CD14-positive monocyte (primary cell): ENCODE measurements around the gene ZDHHC14. TPM values are rescaled to one million over a fixed set of nuclear protein-coding genes. Genes with fewer than 3 reads are reported as not detected.
A peak's percentile ranks its signal among the peaks of the same experiment; 100 is the strongest.
"Not testable (repeated sequence)": the region's sequence is repeated elsewhere in the genome, so short reads cannot be mapped to it uniquely, and the experiment has no call there.

Source experiments
- DNase-seq, 3 donors: peaks; one replicate each; pipeline ENCODE4 v3.0.0-alpha.2; 2011 to 2022
- H2AFZ ChIP-seq: 2 replicates; pipeline ENCODE4 v1.6.0; 2012; ENCODE audit warnings: mild to moderate bottlenecking, low read depth, low read length, inconsistent platforms; ENCODE audit not compliant: insufficient read depth, poor library complexity, severe bottlenecking
- H3K27ac ChIP-seq, 2 donors: 1 replicate in 1 of 2; 2 replicates in 1 of 2; pipeline ENCODE4 v1.5.1; 2012 to 2013; ENCODE audit warnings: low read length in 2 of 2, control low read depth in 1 of 2, inconsistent platforms in 1 of 2, low read depth in 1 of 2, mild to moderate bottlenecking in 1 of 2
- H3K27me3 ChIP-seq, 2 donors: one replicate each; pipeline versions ENCODE4 v1.6.0 to v1.6.1; 2011 to 2013; ENCODE audit warnings: low read length in 2 of 2; ENCODE audit not compliant: control insufficient read depth in 2 of 2, insufficient read depth in 2 of 2
- H3K36me3 ChIP-seq, 2 donors: replicated peaks in 1 of 2; 1 replicate in 1 of 2; 2 replicates in 1 of 2; pipeline versions ENCODE4 v1.5.1 to v1.6.1; 2012 to 2013; ENCODE audit warnings: low read length in 2 of 2, control low read depth in 1 of 2, inconsistent platforms in 1 of 2, mild to moderate bottlenecking in 1 of 2; ENCODE audit not compliant: insufficient read depth in 2 of 2, control insufficient read depth in 1 of 2
- H3K4me1 ChIP-seq, 2 donors: 1 replicate in 1 of 2; 2 replicates in 1 of 2; pipeline versions ENCODE4 v1.5.1 to v1.6.1; 2012 to 2013; ENCODE audit warnings: low read length in 2 of 2, control low read depth in 1 of 2, inconsistent platforms in 1 of 2, mild to moderate bottlenecking in 1 of 2, moderate library complexity in 1 of 2; ENCODE audit not compliant: insufficient read depth in 2 of 2, control insufficient read depth in 1 of 2
- H3K4me2 ChIP-seq: replicated peaks from 2 replicates; pipeline ENCODE3; 2012; ENCODE audit warnings: low read length, moderate library complexity, mild to moderate bottlenecking; ENCODE audit not compliant: poor library complexity, severe bottlenecking; ENCODE audit errors: extremely low read depth
- H3K4me3 ChIP-seq, 3 experiments: fragments of 200-600 bp in 1 of 3; sonication (generic) in 1 of 3; replicated peaks in 1 of 3; 1 replicate in 2 of 3; 2 replicates in 1 of 3; pipeline ENCODE4 v1.5.1; 2011 to 2013; ENCODE audit warnings: low read length in 3 of 3, mild to moderate bottlenecking in 3 of 3, control low read depth in 2 of 3, low read depth in 2 of 3, inconsistent platforms in 1 of 3, moderate library complexity in 1 of 3
- H3K79me2 ChIP-seq: 2 replicates; pipeline ENCODE4 v1.6.0; 2012; ENCODE audit warnings: mild to moderate bottlenecking, control low read depth, inconsistent platforms, low read length, moderate library complexity; ENCODE audit not compliant: insufficient read depth
- H3K9ac ChIP-seq: 2 replicates; pipeline ENCODE4 v1.6.0; 2017; ENCODE audit warnings: low read length, mild to moderate bottlenecking; ENCODE audit not compliant: insufficient read depth, poor library complexity, severe bottlenecking
- H3K9me3 ChIP-seq, 2 donors: replicated peaks in 1 of 2; 1 replicate in 1 of 2; 2 replicates in 1 of 2; pipeline versions ENCODE4 v1.5.1 to v1.6.1; 2012 to 2013; ENCODE audit warnings: low read length in 2 of 2, control low read depth in 1 of 2; ENCODE audit not compliant: control insufficient read depth in 1 of 2, insufficient read depth in 1 of 2
- H4K20me1 ChIP-seq: 2 replicates; pipeline ENCODE4 v1.6.0; 2012; ENCODE audit warnings: mild to moderate bottlenecking, low read length, control low read depth, moderate library complexity; ENCODE audit not compliant: insufficient read depth
- H3K27ac Mint-ChIP-seq, 7 donors: one replicate each; pipeline ENCODE4 v1.8.0; 2020; ENCODE audit warnings: mild to moderate bottlenecking in 7 of 7, mixed read lengths in 7 of 7, moderate library complexity in 6 of 7, inconsistent platforms in 2 of 7
- H3K27me3 Mint-ChIP-seq, 3 donors: one replicate each; pipeline ENCODE4 v1.8.0; 2021 to 2022; ENCODE audit warnings: low read depth in 3 of 3, mild to moderate bottlenecking in 3 of 3, mixed read lengths in 3 of 3, moderate library complexity in 3 of 3, inconsistent platforms in 1 of 3
- H3K36me3 Mint-ChIP-seq, 2 donors: one replicate each; pipeline ENCODE4 v1.8.0; 2020; ENCODE audit warnings: mixed read lengths in 2 of 2, inconsistent platforms in 1 of 2, mild to moderate bottlenecking in 1 of 2
- H3K4me1 Mint-ChIP-seq: one replicate; pipeline ENCODE4 v1.8.0; 2020; ENCODE audit warnings: mild to moderate bottlenecking, mixed read lengths
- H3K4me3 Mint-ChIP-seq, 2 donors: one replicate each; pipeline ENCODE4 v1.8.0; 2020; ENCODE audit warnings: mild to moderate bottlenecking in 2 of 2, mixed read lengths in 2 of 2, moderate library complexity in 1 of 2
- H3K9me3 Mint-ChIP-seq, 7 donors: one replicate each; pipeline ENCODE4 v1.8.0; 2020 to 2022; ENCODE audit warnings: mixed read lengths in 7 of 7, mild to moderate bottlenecking in 6 of 7, moderate library complexity in 6 of 7, inconsistent platforms in 2 of 7
- WGBS: methylation state at CpG from one replicate; pipeline ENCODE4 v1.1.5; 2013; ENCODE audit warnings: missing lambda C conversion rate; ENCODE audit not compliant: insufficient coverage; 5-methylcytosine and 5-hydroxymethylcytosine counted together
- intact Hi-C, 2 donors: fragments of 100-400 bp; cut with micrococcal nuclease; formaldehyde crosslinking; loops; one replicate each; pipeline versions ENCODE4 v1.15.0 to v1.15.1; 2023
- polyA plus RNA-seq, 3 donors: library from polyadenylated mRNA; depleted of rRNA in 1 of 3; unstranded in 2 of 3; stranded (reverse) in 1 of 3; fragments of 300-500 nt in 2 of 3; fragments of >200 nt in 1 of 3; fragmentation: Illumina TruSeq in 2 of 3; gene quantifications; 1 replicate in 2 of 3; 2 replicates in 1 of 3; pipeline ENCODE4 v1.2.3, GENCODE V29; 2012 to 2021
- TF ChIP-seq, protein P1 (sequence below): fragments of 200-600 bp; IDR thresholded peaks from one replicate; pipeline ENCODE4 v1.8.0; 2022; ENCODE audit warnings: antibody characterized with exemption, mild to moderate bottlenecking

ZDHHC14 gene
- polyA plus RNA-seq, 3 donors: 0.30 to 1.7 (median 0.93) TPM

DNA sequence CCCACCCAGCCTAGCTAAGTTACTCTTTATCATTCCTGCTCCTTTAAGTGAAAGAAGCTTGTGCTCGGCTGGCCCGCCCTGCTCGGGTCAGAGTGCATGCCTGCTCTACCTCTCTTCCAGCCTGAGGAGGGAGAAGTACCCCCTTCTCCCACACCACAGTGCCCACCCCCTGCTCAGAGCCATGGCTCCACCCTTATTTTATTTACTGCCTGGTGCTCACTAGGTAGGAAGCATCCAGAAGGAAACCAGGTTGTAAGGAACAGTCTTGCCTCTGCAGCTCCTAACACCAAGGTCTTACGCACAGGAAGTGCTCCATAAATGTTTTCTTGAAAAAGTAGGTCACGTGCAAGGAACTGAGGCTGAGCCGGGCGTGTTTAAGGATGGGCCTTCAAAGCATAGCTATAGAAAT is 336.4 kb downstream of the ZDHHC14 start:
- Histone ChIP-seq H3K79me2 (no peaks in the 10 kb centered on the region), H3K4me3 (no peak overlapping the region), H3K27ac (no peak overlapping the region), H3K9ac (no peak overlapping the region), H3K4me1 (no peaks in the 10 kb centered on the region), H4K20me1 (no peaks in the 10 kb centered on the region), H2AFZ (no peak overlapping the region), H3K9me3 (no peaks in the 10 kb centered on the region), H3K4me2 (no peak overlapping the region), H3K36me3 (no peaks in the 10 kb centered on the region), H3K27me3 (no peaks in the 10 kb centered on the region)
- Mint-ChIP-seq H3K4me3 (no peak overlapping the region), H3K27me3 (peaks cover 1 to 7% (median 2%) of the 10 kb centered on the region in 3 donors), H3K27ac (peak overlapping the region in 1 of 7 donors; percentile 43), H3K9me3 (no peaks in the 10 kb centered on the region), H3K36me3 (no peaks in the 10 kb centered on the region), H3K4me1 (no peaks in the 10 kb centered on the region)
- no peak for DNase-seq
- TF ChIP-seq, protein P1, sequence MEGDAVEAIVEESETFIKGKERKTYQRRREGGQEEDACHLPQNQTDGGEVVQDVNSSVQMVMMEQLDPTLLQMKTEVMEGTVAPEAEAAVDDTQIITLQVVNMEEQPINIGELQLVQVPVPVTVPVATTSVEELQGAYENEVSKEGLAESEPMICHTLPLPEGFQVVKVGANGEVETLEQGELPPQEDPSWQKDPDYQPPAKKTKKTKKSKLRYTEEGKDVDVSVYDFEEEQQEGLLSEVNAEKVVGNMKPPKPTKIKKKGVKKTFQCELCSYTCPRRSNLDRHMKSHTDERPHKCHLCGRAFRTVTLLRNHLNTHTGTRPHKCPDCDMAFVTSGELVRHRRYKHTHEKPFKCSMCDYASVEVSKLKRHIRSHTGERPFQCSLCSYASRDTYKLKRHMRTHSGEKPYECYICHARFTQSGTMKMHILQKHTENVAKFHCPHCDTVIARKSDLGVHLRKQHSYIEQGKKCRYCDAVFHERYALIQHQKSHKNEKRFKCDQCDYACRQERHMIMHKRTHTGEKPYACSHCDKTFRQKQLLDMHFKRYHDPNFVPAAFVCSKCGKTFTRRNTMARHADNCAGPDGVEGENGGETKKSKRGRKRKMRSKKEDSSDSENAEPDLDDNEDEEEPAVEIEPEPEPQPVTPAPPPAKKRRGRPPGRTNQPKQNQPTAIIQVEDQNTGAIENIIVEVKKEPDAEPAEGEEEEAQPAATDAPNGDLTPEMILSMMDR: no peak
- WGBS: 79% methylated on average over 4 of the region's 7 CpGs
- intact Hi-C loops: no loop called here

DNA sequence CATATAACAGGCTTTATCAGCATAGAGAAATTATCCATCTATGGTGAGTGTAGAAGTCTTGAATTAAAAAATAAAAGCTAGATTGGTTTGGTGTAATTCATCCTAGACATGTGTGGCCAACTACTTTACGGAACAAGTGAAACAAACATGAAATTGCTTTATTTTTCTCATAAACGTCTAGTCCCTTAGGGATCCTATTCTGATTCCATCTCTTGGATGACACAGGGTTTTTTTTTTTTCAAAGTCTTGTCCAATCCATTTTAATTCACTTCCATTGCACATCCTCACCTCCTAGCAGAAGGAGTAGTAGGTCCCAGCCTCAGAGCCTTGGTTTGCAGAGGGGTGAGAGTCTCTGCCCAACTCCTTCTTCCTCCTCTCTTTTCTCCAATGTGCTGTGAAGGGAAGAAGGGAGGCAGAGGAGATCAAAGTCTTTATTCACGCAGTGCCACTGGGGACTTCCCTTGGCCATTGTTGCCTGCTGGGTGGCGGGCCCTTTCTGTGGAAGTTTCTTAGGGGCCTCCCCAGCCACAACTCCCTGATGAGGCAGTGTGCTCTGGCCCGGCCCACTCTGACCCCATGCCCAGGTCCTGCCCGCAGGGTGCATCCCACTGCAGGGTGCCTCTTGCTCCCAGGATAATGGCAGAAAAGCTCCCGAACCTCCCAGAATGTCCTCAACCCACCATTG is 337.7 kb downstream of the ZDHHC14 start:
- Mint-ChIP-seq H3K4me1 (no peaks in the 10 kb centered on the region), H3K27ac (no peak overlapping the region), H3K36me3 (no peaks in the 10 kb centered on the region), H3K9me3 (no peaks in the 10 kb centered on the region), H3K4me3 (no peak overlapping the region), H3K27me3 (peaks cover 0 to 6% (median 2%) of the 10 kb centered on the region in 3 donors)
- Histone ChIP-seq H3K4me2 (no peak overlapping the region), H3K36me3 (no peaks in the 10 kb centered on the region), H3K9me3 (no peaks in the 10 kb centered on the region), H3K27me3 (no peaks in the 10 kb centered on the region), H3K79me2 (no peaks in the 10 kb centered on the region), H2AFZ (no peak overlapping the region), H3K4me3 (no peak overlapping the region), H3K4me1 (no peaks in the 10 kb centered on the region), H3K9ac (no peak overlapping the region), H3K27ac (no peak overlapping the region), H4K20me1 (no peaks in the 10 kb centered on the region)
- no peak for DNase-seq
- intact Hi-C loops: no loop called here
- TF ChIP-seq, protein P1: no peak
- 78% methylated on average over 5 of the region's 7 CpGs for WGBS

DNA sequence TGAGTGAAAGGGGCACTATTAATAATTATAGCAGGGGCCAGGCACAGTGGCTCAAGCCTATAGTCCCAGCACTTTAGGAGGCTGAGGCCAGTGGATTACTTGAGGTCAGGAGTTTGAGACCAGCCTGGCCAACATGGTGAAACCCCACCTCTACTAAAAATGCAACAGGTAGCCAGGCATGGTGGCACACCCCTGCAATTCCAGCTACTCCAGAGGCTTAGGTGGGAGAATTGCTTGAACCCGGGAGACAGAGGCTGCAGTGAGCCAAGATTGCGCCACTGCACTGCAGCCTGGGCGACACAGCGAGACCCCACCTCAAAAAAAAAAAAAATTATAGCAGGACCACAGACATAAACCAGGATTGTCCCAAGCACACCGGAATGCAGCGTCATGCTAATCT is 340.0 kb downstream of the ZDHHC14 start:
- H3K4me1 ChIP-seq, H3K27me3 ChIP-seq, H3K9ac ChIP-seq, H3K4me3 ChIP-seq, H3K4me3 Mint-ChIP-seq, intact Hi-C loops, DNase-seq, H3K27ac ChIP-seq, H3K4me1 Mint-ChIP-seq, H3K79me2 ChIP-seq, H3K27me3 Mint-ChIP-seq, H3K36me3 ChIP-seq, H4K20me1 ChIP-seq, H3K9me3 ChIP-seq, H2AFZ ChIP-seq, H3K4me2 ChIP-seq, H3K27ac Mint-ChIP-seq, H3K36me3 Mint-ChIP-seq: not testable (repeated sequence)
- H3K9me3 Mint-ChIP-seq: peaks cover 1 to 10% (median 6%) of the 10 kb centered on the region in 7 donors
- WGBS: 100% methylated on average over 1 of the region's 6 CpGs
